Measurements from ENCODE around the gene TBC1D17.

The TBC1D17 gene

GRCh38 chr19:49926515-49926914, 49.0 kb downstream of the TBC1D17 start:
- peak in 1 of 2 experiments; percentile 50 for DNase-seq
- TF ChIP-seq POLR2A (IDR thresholded peaks at IDR 0.05; ENCODE audit: low read length) (no peak), GATA1 (IDR thresholded peaks at IDR 0.05; ENCODE audit: low read depth, low read length) (no peak)

GRCh38 chr19:49927526-49928264, 50.2 kb downstream of the TBC1D17 start:
- TF ChIP-seq GATA1 (IDR thresholded peaks at IDR 0.05; ENCODE audit: low read depth, low read length) (no peak), POLR2A (IDR thresholded peaks at IDR 0.05; ENCODE audit: low read length) (no peak)
- no peak for DNase-seq

GRCh38 chr19:49929121-49929610, 51.7 kb downstream of the TBC1D17 start, which contains the start of the genes ATF5 and NUP62:
Gene ATF5, plus strand, starts transcription at chr19:49929205. Its CDS starts 1,646 bp downstream, at chr19:49930851.
Gene NUP62, minus strand, starts transcription at chr19:49929504. Its CDS starts 19,697 bp downstream, at chr19:49909807.
- peak; percentile 93 to 95 for DNase-seq
- TF ChIP-seq GATA1 (IDR thresholded peaks at IDR 0.05; ENCODE audit: low read depth, low read length), result no peak
- peak; percentile 86 for TF ChIP-seq POLR2A (IDR thresholded peaks at IDR 0.05; ENCODE audit: low read length)

- TF ChIP-seq POLR2A (IDR thresholded peaks at IDR 0.05; ENCODE audit: low read length) (peak; percentile 76), GATA1 (IDR thresholded peaks at IDR 0.05; ENCODE audit: low read depth, low read length) (no peak)
- DNase-seq, result peak; percentile 97
Observed at GRCh38 chr19:49929611-49930482, 52.3 kb downstream of the TBC1D17 start.

- no peak for TF ChIP-seq GATA1 (IDR thresholded peaks at IDR 0.05; ENCODE audit: low read depth, low read length)
- TF ChIP-seq POLR2A (IDR thresholded peaks at IDR 0.05; ENCODE audit: low read length), result no peak
Observed at GRCh38 chr19:49930483-49931011, 53.0 kb downstream of the TBC1D17 start.

GRCh38 chr19:49931293-49932040, 54.0 kb downstream of the TBC1D17 start:
- TF ChIP-seq GATA1 (IDR thresholded peaks at IDR 0.05; ENCODE audit: low read depth, low read length) (no peak), POLR2A (IDR thresholded peaks at IDR 0.05; ENCODE audit: low read length) (no peak)
- DNase-seq, result no peak

More at GRCh38 chr19:49930483-49931011, 53.0 kb downstream of the TBC1D17 start:
- DNase-seq, result peak; percentile 49 to 59

GRCh38 chr19:49932041-49932451, 54.5 kb downstream of the TBC1D17 start:
- no peak for DNase-seq
- no peak for TF ChIP-seq POLR2A (IDR thresholded peaks at IDR 0.05; ENCODE audit: low read length)
- no peak for TF ChIP-seq GATA1 (IDR thresholded peaks at IDR 0.05; ENCODE audit: low read depth, low read length)

- TF ChIP-seq POLR2A (IDR thresholded peaks at IDR 0.05; ENCODE audit: low read length), result no peak
- TF ChIP-seq GATA1 (IDR thresholded peaks at IDR 0.05; ENCODE audit: low read depth, low read length), result no peak
- DNase-seq, result no peak
Observed at GRCh38 chr19:49932731-49933131, 55.2 kb downstream of the TBC1D17 start.

GRCh38 chr19:49933643-49934042, 56.1 kb downstream of the TBC1D17 start:
- no peak for TF ChIP-seq POLR2A (IDR thresholded peaks at IDR 0.05; ENCODE audit: low read length)
- no peak for TF ChIP-seq GATA1 (IDR thresholded peaks at IDR 0.05; ENCODE audit: low read depth, low read length)
- no peak for DNase-seq

GRCh38 chr19:49936549-49936948, 59.0 kb downstream of the TBC1D17 start:
- no peak for DNase-seq
- TF ChIP-seq POLR2A (IDR thresholded peaks at IDR 0.05; ENCODE audit: low read length), result no peak
- TF ChIP-seq GATA1 (IDR thresholded peaks at IDR 0.05; ENCODE audit: low read depth, low read length), result no peak

- TF ChIP-seq GATA1 (IDR thresholded peaks at IDR 0.05; ENCODE audit: low read depth, low read length) (no peak), POLR2A (IDR thresholded peaks at IDR 0.05; ENCODE audit: low read length) (no peak)
- peak; percentile 74 to 86 for DNase-seq
Observed at GRCh38 chr19:49937750-49938381, 60.4 kb downstream of the TBC1D17 start.

Measured in erythroblast (primary cell).